Measurements from ENCODE around the gene TIAL1. TPM values are rescaled to one million over a fixed set of nuclear protein-coding genes. Genes with fewer than 3 reads are reported as not detected.

TIAL1 gene
- total RNA-seq, 1 experiment from 2014 or later, result 220 TPM

- TF ChIP-seq REST (IDR thresholded peaks at IDR 0.05; ENCODE audit: low read depth), result no peak
- TF ChIP-seq SRF (IDR thresholded peaks at IDR 0.05; ENCODE audit: low read depth), result no peak
- TF ChIP-seq EGR1 (IDR thresholded peaks at IDR 0.05; ENCODE audit: low read depth), result no peak
- no peak for TF ChIP-seq EZH2 (IDR thresholded peaks at IDR 0.05)
- no peak for TF ChIP-seq ELF1 (IDR thresholded peaks at IDR 0.05; ENCODE audit: borderline replicate concordance, low read depth)
- no peak for TF ChIP-seq CEBPB (IDR thresholded peaks at IDR 0.05; ENCODE audit: low read depth)
- no peak for TF ChIP-seq YY1 (IDR thresholded peaks at IDR 0.05; ENCODE audit: extremely low read depth, insufficient replicate concordance, low read depth, low read length)
Measured at GRCh38 chr10:119540038-119540437, 56.7 kb downstream of the TIAL1 start (continued).

GRCh38 chr10:119539359-119539825 lies 57.4 kb downstream of the TIAL1 start:
- CTCF ChIA-PET, result interaction anchor here (1.0 to 2.2 kb wide), 2 partner anchors 94 to 340 kb away, joined by 3 to 4 read pairs; no protein-coding TSS in a partner anchor
- POLR2A ChIA-PET, result interaction anchor here (1.5 kb wide), 1 partner anchor 58 kb away, joined by 3 read pairs; the partner anchor contains the start of gene TIAL1
- Histone ChIP-seq H3K9me3 (ENCODE audit: control insufficient read depth in 1 of 2, insufficient read depth in 1 of 2, low read depth in 1 of 2, low read length in 2 of 2) (no peaks in the 10 kb centered on the region), H3K36me3 (ENCODE audit: control insufficient read depth in 1 of 2, insufficient read depth in 2 of 2, low read length in 2 of 2) (peaks cover 0 to 4% of the 10 kb centered on the region in 2 experiments; a peak in 1 of 4 replicates), H2AFZ (ENCODE audit: low read depth, low read length, poor library complexity, severe bottlenecking) (no peak overlapping the region), H3K79me2 (ENCODE audit: insufficient read depth, low read length) (peaks cover 78% of the 10 kb centered on the region), H3K27me3 (ENCODE audit: insufficient read depth, low read length) (no peaks in the 10 kb centered on the region), H4K20me1 (ENCODE audit: insufficient read depth) (no peaks in the 10 kb centered on the region), H3K9me2 (ENCODE audit: insufficient read depth) (no peaks in the 10 kb centered on the region), H3K27ac (ENCODE audit: low read depth, low read length) (no peak overlapping the region), H3K9ac (ENCODE audit: low read length) (no peak overlapping the region), H3K4me3 (replicated peaks in 1 of 2; ENCODE audit: low read depth in 1 of 2, low read length in 2 of 2) (no peak overlapping the region), H3K4me2 (ENCODE audit: low read length) (no peak overlapping the region), H3K4me1 (ENCODE audit: control insufficient read depth in 1 of 2, insufficient read depth in 2 of 2, low read length in 2 of 2) (peaks cover 13 to 40% of the 10 kb centered on the region in 2 experiments)
- intact Hi-C loops (cut with micrococcal nuclease), result no loop called here
- BruUV-seq (replicated peaks), result no TSS peak
- ATAC-seq, result no peak
- RAD21 ChIA-PET (ENCODE audit: low non-redundant PET in 1 of 2, low total read pairs in 2 of 2, uncharacterized antibody in 2 of 2, unreplicated experiment in 2 of 2), result no interaction called here
- DNase-seq (ENCODE audit: low read depth, low spot score), result no peak
- TF ChIP-seq CTCF (IDR thresholded peaks at IDR 0.05 in 2 of 3, conservative IDR thresholded peaks at IDR 0.05 in 1 of 3; ENCODE audit: borderline replicate concordance in 1 of 3, insufficient read depth in 1 of 3, low read depth in 2 of 3, low read length in 2 of 3) (no peak), ATF3 (IDR thresholded peaks at IDR 0.05) (no peak), ZNF274 (IDR thresholded peaks at IDR 0.05; ENCODE audit: low read depth, low read length) (no peak), SRF (IDR thresholded peaks at IDR 0.05; ENCODE audit: low read depth) (no peak), REST (IDR thresholded peaks at IDR 0.05; ENCODE audit: low read depth) (no peak), RAD21 (IDR thresholded peaks at IDR 0.05; ENCODE audit: low read depth) (no peak), CEBPB (IDR thresholded peaks at IDR 0.05; ENCODE audit: low read depth) (no peak), TCF7L2 (IDR thresholded peaks at IDR 0.05; ENCODE audit: borderline replicate concordance, extremely low read depth, insufficient read depth, insufficient read length) (no peak), YY1 (IDR thresholded peaks at IDR 0.05; ENCODE audit: extremely low read depth, insufficient replicate concordance, low read depth, low read length) (no peak)
